HL-60/S4 treated with phorbol 12-myristate 13-acetate at 8.2 ng/mL for 4 days and 3 days (cell line): ENCODE data around the gene DHX58.
"Not testable (repeated sequence)": the region's sequence is repeated elsewhere in the genome, so short reads cannot be mapped to it uniquely, and the experiment has no call there.

Source experiments
- in situ Hi-C: fragments of 300-500 bp; cut with MboI; formaldehyde crosslinking; loops from 2 replicates; pipeline ENCODE4 v1.15.0; 2022; ENCODE audit warnings: low sequenced_read_pairs

DHX58 gene

GRCh38 chr17:42112552-42113176, at the start of gene DHX58:
Gene DHX58 (minus strand): TSS chr17:42112714. CDS start chr17:42111892, 822 bp downstream.
- in situ Hi-C loops, result loop anchor here (10.0 kb wide), 1 partner anchor 148 kb away; the partner anchor contains the start of gene CNP

DNA sequence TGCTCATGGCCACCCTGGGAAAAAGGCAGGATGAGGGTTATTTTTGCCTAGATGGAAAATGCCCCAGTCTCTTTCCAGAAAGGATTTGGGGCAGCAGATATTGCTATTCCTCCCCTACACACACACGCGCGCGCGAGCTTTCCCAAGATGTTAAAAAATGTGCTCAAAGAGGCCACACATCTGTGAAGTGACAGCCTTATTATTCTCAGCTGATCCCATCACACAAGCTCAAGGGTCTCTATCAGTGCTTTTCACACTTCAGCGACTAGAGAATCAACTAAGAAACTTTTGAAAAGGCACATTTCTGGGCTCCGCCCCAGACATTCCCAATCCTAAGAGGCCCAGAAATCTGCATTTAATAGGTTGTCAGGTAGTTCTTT, 48.0 kb upstream of the DHX58 start:
- in situ Hi-C loops, result no loop called here

DNA sequence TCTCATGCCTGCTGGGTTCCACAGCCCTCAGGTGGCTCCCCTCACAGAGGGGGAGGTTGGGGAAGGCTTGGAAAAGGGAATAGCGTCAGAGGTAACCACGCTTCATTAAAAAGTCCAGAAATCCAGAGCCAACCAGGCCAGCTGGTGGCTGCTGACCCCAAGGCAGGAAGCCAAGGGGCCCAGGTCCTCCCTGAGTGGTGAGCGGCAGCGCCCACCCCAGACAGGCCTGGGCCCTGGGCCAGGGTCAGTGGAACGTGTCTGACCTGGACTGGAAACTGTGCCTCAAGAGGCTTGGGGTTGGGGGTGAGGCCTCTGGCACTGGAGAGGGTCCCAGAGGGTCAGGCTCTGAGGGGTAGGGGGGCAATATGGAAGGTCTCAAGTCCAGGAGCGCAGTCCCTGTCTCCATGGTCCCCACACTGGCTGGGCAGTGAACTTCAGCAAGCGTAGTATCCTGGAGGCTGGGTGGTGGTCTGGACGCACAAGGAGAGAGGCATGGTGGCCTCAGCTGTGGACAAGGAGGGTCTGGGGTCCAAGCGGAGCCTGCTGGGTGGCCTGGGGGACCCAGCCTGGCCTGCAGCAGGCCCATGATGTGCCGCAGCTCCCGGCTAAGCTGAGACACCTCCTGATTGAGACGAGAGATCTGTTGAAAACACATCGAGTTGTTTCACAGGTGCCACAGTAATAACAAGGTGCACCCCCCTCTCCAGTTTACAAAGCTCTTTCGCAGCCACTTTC, 47.4 kb upstream of the DHX58 start:
- in situ Hi-C loops, result no loop called here

- in situ Hi-C loops, result no loop called here
These were observed 43.1 kb upstream of the DHX58 start for GRCh38 chr17:42155614-42156045.

GRCh38 chr17:42153919-42154742, 41.6 kb upstream of the DHX58 start:
- in situ Hi-C loops, result no loop called here

GRCh38 chr17:42146911-42147607, 34.5 kb upstream of the DHX58 start:
- in situ Hi-C loops, result no loop called here

DNA sequence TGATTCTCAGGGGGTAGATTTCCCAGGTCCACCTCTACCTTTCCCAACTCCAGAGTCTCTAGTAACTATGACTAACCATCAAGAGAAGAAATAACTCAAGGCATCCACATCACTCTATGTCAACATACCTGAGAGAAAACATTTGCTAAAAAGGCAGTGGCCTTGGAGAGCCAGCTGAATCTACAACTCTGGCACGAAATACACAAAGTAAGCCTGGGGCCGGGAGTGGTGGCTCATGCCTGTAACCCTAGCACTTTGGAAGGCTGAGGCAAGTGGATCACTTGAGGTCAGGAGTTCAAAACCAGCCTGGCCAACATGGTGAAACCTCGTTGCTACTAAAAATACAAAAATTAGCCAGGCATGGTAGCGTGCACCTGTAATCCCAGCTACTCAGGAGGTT, 30.6 kb upstream of the DHX58 start:
- in situ Hi-C loops, result not testable (repeated sequence)

DNA sequence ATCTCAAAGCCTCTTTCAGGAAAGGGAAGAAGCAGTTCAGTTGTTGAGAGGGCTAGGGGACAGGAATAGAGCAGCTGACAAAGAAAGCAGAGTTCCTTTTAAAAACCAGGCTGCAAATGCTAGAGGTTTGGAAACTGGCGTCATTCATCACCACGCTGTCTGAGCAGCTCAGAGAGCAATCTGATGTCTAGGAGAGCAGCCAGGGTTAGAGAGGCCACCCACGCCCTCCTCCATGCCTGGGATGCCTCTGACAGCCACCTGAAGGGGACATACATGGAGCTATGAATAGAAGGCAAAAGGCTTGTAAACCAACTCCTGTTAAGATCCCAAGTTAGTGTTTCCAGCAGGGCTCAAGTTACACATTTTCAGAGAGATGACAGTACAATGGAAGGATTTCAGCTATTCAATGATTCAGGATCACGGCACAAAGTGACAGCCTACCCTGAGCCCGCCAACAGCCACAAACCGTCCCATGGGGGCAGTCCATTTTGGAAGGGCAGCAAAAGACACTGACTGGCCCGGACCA, 29.9 kb upstream of the DHX58 start:
- in situ Hi-C loops, result no loop called here

- in situ Hi-C loops, result no loop called here
These were observed 28.9 kb upstream of the DHX58 start for GRCh38 chr17:42141382-42141781.

GRCh38 chr17:42140690-42141089, 28.2 kb upstream of the DHX58 start:
- in situ Hi-C loops, result not testable (repeated sequence)

DNA sequence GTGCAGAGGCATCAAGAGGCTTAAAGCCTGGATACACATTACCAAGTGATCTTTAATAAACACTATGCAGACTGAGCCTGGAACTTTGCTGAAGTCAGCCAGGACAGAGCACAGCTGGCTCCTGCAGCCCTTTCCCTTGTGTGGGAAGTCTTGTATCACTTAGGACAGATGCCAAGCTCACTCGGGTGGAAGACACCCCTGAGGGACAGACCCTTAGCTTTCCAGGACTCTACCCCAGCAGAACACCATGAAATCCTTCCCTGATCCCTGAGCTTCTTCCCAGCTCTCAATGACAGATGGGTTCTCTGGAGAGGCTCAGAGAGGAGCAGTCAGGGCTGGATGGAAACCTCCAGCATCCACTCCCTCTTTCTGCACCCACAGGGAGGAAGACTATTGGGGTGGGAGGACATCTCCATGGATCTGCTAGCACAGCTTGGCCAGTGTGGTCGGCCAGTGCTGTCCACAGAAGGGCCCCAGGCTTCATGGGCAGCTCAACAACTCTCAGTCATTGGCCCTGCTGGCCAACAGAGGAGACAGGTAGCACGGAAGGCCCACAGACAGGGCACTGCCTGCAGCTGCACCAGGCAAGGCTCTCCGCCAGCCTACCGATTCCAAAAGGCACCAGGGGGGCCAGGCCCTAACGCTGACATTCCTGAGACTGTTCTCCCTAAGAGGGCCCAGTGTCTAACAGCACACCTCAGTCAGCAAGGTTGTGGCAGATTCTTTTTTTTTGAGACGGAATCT, 26.4 kb upstream of the DHX58 start:
- in situ Hi-C loops, result no loop called here

GRCh38 chr17:42136654-42137051, 24.1 kb upstream of the DHX58 start:
- in situ Hi-C loops, result no loop called here

DNA sequence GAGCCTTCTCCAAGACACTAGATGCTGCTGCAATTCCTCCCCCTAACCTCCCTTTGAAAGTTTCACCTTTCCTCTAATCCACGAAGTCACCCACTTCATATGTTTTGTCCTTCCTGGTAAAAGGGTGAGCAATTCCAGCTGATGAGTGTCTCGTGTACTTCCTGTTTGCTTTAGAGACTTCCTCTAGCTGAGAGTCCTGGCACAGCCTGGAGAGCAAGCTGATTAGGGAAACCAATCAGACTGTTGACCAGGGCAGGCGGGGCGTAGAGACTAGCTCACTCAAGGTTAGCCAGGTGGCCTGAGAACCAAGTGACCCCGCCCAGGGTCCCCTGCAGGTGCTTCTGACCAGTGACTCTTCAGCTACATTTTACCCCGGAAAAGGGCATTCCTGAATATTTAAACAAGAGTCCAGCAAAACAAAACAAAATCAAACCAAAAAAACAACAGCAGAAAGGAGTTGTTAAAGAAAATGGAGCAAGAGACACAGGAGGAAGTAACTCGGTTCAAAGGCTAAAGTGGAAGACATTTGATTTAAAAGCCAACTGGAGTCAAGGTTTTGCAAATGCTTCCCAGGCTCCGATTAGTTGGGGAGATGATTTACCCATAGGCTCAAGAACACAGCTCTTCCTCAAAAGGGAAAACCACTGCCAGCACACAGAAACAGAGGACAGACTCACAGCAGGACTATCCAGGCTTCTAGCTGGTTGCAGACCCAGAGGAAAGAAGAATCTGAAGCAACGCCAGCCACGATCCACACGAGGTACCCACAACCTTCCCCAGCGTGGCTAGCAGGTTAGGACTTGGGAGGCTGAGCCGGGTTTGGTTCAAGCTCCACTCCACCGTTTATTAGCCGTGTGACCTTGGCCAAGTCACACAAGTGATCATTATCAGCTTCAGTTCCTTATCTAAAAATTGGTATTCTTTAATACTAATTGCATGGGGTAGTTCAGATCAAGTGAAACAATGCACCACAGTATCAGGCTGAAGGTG, 23.4 kb upstream of the DHX58 start:
- in situ Hi-C loops, result no loop called here

GRCh38 chr17:42135151-42135550, 22.6 kb upstream of the DHX58 start:
- in situ Hi-C loops, result no loop called here

DNA sequence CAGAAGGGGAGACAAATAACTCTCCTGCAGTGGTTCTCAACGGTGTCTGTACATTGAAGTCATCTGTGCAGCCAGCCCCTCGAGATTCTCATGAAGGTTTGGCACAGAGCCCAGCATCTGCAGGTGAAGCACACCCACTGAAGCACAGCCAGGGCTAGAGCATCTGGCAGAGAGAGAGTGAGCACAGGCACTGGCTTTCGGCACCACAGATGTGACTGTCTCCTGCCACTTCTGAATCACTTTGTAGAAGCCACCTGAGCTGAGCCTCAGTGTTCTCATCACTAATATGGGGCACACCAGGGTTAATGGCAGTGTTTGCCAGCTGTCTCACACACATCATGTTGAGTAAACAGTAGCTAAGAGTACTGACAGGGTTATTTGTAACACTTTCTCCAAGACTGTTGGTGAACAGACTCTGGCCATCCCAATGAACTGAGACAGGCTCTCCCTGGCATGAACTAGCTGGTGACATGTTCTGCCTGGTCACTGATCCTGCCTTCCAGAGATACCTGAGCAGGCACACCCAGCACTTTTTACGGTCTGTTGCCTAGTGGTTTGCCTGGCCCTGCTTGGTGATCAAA, 21.0 kb upstream of the DHX58 start:
- in situ Hi-C loops, result no loop called here

DNA sequence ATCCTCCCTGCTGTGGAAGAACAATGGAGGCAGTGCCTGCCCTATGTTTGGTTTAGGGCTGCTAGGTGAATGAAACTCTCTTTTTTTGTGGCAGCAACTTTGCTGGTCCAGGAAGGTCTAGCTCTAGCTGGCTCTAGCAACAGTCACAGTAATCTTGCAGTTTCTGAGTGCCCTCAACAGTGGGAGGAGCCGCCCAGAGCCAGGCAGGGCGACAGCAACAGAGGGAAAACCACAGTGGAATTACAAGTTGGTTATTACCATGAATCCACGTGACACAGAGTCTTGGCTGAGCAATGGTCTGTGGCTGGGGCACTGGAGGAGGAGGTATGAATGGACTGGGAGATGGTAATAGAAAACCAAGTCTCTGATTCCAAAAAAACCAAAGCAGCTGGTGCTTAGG, 20.4 kb upstream of the DHX58 start:
- in situ Hi-C loops, result no loop called here

DNA sequence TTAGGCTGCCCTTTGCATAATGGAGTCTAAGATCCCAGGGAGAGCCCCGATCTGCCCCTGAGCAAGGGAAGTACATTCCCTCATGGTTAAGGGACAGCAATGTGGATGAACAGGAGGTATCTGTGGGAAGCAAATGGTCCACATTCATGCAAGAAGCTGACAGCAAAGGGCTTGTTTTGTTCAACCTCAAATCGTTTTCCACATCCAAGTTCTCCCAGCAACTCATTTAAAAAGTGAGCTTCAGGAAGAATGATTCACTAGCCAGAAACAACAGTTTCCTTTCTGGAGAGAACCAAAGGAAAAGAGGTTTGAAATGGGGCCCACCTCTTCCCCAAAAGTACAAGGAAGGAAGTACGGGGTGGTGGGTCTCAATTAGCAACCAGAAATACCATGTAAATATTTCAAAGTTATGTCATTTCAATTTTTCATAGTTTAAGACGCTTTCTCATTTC, 19.5 kb upstream of the DHX58 start:
- in situ Hi-C loops, result no loop called here

DNA sequence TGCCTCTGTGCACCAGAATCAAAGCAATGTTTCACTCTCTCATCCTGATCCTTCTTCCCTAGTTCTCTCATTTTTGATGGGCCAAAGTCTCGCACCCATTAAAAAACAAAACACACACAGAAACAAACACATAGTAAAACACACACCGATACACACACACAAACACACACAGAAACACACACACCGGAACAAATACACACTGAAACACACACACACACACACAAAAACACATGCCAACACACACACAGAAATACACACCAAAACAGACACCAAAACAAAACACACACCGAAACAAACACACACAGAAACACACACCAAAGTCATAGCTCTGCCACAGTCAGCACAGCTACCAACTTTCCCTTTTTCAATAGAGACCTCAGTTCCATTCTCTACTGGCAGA, 18.7 kb upstream of the DHX58 start:
- in situ Hi-C loops, result no loop called here
